GM19351 (cell line): ENCODE measurements around the gene MAP2K6.

Source experiments
- ATAC-seq: cut with Tn5 transposase; IDR thresholded peaks from one replicate; pipeline ENCODE4 v1.9.1; 2021; ENCODE audit warnings: mild to moderate bottlenecking, moderate library complexity; ENCODE audit not compliant: unreplicated experiment

The MAP2K6 gene

GRCh38 chr17:69486779-69487637 is 72.5 kb downstream of the MAP2K6 start:
- ATAC-seq: no peak

GRCh38 chr17:69489313-69489712 is 74.8 kb downstream of the MAP2K6 start:
- no peak for ATAC-seq

GRCh38 chr17:69492410-69493071 is 78.0 kb downstream of the MAP2K6 start:
- ATAC-seq: no peak

GRCh38 chr17:69495787-69496186 is 81.3 kb downstream of the MAP2K6 start:
- no peak for ATAC-seq

GRCh38 chr17:69497161-69497560 is 82.7 kb downstream of the MAP2K6 start:
- no peak for ATAC-seq

- no peak for ATAC-seq
These were observed 84.8 kb downstream of the MAP2K6 start for GRCh38 chr17:69499318-69499717.

- ATAC-seq: no peak
These were observed 86.5 kb downstream of the MAP2K6 start for GRCh38 chr17:69500911-69501429.

GRCh38 chr17:69501591-69502468 is 87.3 kb downstream of the MAP2K6 start:
- no peak for ATAC-seq

GRCh38 chr17:69503711-69504110 is 89.2 kb downstream of the MAP2K6 start:
- ATAC-seq: peak; percentile 94

- no peak for ATAC-seq
These were observed 91.2 kb downstream of the MAP2K6 start for GRCh38 chr17:69505740-69506139.

- no peak for ATAC-seq
These were observed 92.0 kb downstream of the MAP2K6 start for GRCh38 chr17:69506489-69506888.

GRCh38 chr17:69508814-69509213 is 94.3 kb downstream of the MAP2K6 start:
- no peak for ATAC-seq

- ATAC-seq: no peak
These were observed 96.8 kb downstream of the MAP2K6 start for GRCh38 chr17:69511250-69511649.

GRCh38 chr17:69512946-69513345 is 98.4 kb downstream of the MAP2K6 start:
- no peak for ATAC-seq

- no peak for ATAC-seq
These were observed 101.7 kb downstream of the MAP2K6 start for GRCh38 chr17:69516225-69516624.

GRCh38 chr17:69516911-69517310 is 102.4 kb downstream of the MAP2K6 start:
- ATAC-seq: peak; percentile 91

GRCh38 chr17:69518951-69519350 is 104.5 kb downstream of the MAP2K6 start:
- ATAC-seq: no peak

- peak; percentile 83 for ATAC-seq
These were observed 108.9 kb downstream of the MAP2K6 start for GRCh38 chr17:69523244-69523861.

GRCh38 chr17:69524854-69525253 is 110.4 kb downstream of the MAP2K6 start:
- no peak for ATAC-seq
